HG02678 (cell line): ENCODE data around the gene ULK4.

Source experiments
- ATAC-seq: cut with Tn5 transposase; IDR thresholded peaks from one replicate; pipeline ENCODE4 v1.9.1; 2021; ENCODE audit warnings: mild to moderate bottlenecking, moderate library complexity; ENCODE audit not compliant: unreplicated experiment

The ULK4 gene

GRCh38 chr3:41370307-41370706, 591.6 kb downstream of the ULK4 start:
- ATAC-seq, result no peak

GRCh38 chr3:41369838-41370237, 592.1 kb downstream of the ULK4 start:
- ATAC-seq, result no peak

- ATAC-seq, result no peak
Measured at GRCh38 chr3:41365973-41366372, 595.9 kb downstream of the ULK4 start.

GRCh38 chr3:41364736-41365135, 597.2 kb downstream of the ULK4 start:
- no peak for ATAC-seq

- ATAC-seq, result no peak
Measured at GRCh38 chr3:41363830-41364523, 597.9 kb downstream of the ULK4 start.

GRCh38 chr3:41362638-41363559, 599.0 kb downstream of the ULK4 start:
- no peak for ATAC-seq

- no peak for ATAC-seq
Measured at GRCh38 chr3:41357271-41357670, 604.6 kb downstream of the ULK4 start.

- ATAC-seq, result no peak
Measured at GRCh38 chr3:41356775-41357174, 605.1 kb downstream of the ULK4 start.

- no peak for ATAC-seq
Measured at GRCh38 chr3:41352510-41352909, 609.4 kb downstream of the ULK4 start.

- no peak for ATAC-seq
Measured at GRCh38 chr3:41350441-41350840, 611.5 kb downstream of the ULK4 start.

- ATAC-seq, result no peak
Measured at GRCh38 chr3:41348401-41348800, 613.5 kb downstream of the ULK4 start.

- ATAC-seq, result no peak
Measured at GRCh38 chr3:41346698-41347270, 615.1 kb downstream of the ULK4 start.

GRCh38 chr3:41345788-41346187, 616.1 kb downstream of the ULK4 start:
- ATAC-seq, result no peak

- no peak for ATAC-seq
Measured at GRCh38 chr3:41339758-41340157, 622.1 kb downstream of the ULK4 start.

- no peak for ATAC-seq
Measured at GRCh38 chr3:41338276-41338675, 623.6 kb downstream of the ULK4 start.

- no peak for ATAC-seq
Measured at GRCh38 chr3:41334426-41334825, 627.5 kb downstream of the ULK4 start.

- ATAC-seq, result no peak
Measured at GRCh38 chr3:41331041-41331440, 630.9 kb downstream of the ULK4 start.

- ATAC-seq, result no peak
Measured at GRCh38 chr3:41330465-41330864, 631.4 kb downstream of the ULK4 start.

GRCh38 chr3:41329881-41330280, 632.0 kb downstream of the ULK4 start:
- ATAC-seq, result no peak

GRCh38 chr3:41328926-41329325, 633.0 kb downstream of the ULK4 start:
- no peak for ATAC-seq

- ATAC-seq, result no peak
Measured at GRCh38 chr3:41327718-41328117, 634.2 kb downstream of the ULK4 start.

GRCh38 chr3:41324156-41324475, 637.8 kb downstream of the ULK4 start:
- ATAC-seq, result no peak
